Stimulated activated CD4-positive, alpha-beta T cell treated with anti-CD3 and anti-CD28 coated beads, Interleukin-4, amount 100 ng/mL, for 48 hours (primary cell): Measurements from ENCODE around the gene DDI2.

Experiments
- DNase-seq, 2 donors: peaks; one replicate each; pipeline ENCODE4 v3.0.0-alpha.2; 2020; ENCODE audit warnings: low read depth in 2 of 2

DDI2 gene

DNA sequence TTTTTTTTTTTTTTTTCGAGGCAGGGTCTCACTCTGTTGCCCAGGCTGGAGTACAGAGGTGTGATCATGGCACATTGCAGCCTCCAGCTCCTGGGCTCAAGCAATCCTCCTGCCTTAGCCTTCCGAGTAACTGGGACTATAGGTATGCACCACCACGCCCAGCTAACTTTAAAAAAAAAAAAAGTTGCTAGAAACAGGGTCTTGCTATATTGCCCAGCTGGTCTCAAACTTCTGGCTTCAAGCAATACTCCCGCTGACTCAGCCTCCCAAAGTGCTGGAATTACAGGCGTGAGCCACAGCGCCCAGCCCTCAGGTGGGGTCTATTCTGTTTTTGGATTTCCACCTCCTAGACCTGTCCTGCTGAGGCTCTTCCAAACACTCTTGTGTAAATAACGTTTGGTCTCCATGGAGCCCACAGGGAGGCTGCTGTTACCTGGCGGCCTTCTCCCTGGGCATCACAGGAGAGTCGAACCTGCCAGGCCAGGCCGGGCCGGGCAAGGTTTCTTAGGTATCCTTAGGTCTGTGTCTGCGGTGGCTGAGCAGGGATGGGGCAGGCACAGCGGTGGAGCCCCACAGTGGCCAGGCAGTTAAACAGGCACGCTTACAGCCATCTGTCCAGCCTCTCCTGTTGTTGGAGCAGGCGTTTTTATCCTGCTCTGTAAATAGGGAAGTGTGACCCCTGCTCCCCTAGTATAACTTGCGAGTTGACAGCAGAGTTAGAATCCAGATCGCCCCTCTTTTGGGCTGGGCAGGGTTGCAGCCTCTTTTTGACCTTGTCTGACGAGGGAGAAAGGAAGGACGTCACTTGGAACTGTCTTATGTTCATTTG lies 85.7 kb downstream of the DDI2 start:
- no peak for DNase-seq

DNA sequence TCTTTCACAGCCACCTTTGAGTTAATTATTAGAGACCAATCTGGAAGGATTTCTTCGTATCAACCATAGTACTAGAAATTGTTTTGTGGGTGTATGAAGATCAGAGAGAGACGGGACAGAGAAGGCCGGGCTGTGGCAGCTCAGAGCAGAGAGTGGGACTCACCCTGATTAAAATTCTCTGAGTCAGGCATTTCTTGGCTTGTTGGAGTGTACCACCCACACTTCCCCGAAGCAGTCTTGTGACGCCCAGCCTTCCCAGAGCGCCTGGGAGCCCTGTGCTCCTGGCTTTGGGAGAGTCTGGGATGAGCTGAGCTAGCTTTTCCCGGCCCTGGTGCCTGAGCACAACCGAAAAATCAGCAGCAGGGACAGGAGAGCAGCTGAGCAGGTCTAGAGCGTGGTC lies 86.3 kb downstream of the DDI2 start:
- no peak for DNase-seq

DNA sequence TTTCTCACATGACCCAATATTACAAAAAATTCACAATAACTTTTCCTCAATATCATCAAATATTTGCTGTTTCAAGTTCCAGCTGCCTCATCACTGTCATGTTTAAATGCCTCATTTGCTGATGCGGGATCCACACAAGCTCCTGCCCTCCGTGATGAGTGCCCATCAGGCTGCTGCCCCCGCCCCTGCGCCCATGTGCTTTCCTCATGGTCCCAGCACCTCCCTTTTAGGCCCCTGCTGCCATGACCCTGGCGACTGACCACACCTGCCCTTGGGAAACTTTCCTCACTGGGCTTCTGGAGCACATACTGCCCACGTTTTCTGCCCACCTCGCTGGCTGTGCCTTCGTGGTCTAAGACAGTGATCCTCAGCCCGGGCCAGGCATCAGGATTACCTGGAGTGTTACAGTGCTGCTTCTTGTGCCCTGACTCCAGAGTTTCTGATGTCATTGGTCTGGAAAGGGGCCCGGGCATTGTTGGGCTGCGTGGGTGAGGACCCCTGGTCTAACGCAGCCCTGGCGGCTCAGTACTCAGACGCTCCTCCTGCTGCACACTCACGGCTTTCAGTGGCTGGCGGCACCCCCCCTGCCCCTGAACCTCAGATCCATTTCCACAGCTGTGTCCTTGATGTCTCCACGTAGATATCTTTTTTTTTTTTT lies 87.4 kb downstream of the DDI2 start:
- no peak for DNase-seq

DNA sequence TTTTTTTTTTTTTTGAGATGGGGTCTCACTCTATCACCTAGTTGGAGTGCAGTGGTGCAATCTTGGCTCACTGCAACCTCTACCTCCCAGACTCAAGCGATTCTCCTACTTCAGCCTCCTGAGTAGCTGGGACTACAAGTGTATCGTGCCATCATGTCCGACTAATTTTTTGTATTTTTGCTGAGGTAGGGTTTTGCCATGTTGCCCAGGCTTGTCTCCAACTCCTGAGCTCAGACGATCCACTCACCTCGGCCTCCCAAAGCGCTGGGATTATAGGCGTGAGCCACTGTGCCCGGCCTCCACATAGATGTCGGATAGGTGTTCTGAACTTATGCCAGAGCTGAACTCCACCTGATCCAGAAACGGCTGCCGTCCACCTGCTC lies 87.9 kb downstream of the DDI2 start:
- DNase-seq, result no peak

DNA sequence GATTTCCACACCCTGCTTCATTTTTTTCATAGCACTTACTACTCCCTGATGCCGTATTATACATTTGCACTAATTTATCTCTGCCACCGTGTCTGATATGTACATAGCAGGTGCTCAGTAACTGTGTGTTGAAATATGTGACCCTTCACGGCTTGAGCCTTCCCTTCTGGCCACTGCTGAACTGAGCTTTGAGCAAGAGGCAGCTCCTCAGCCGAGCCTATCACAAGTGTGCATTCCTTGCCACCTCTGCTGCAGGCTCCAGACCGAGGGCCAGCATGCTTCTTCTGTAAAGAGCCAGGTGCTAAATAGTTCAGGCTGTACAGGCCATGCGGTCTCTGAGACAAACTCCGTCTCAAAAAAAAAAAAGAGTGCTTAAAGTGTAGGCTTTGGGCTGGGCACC lies 89.5 kb downstream of the DDI2 start:
- no peak for DNase-seq

DNA sequence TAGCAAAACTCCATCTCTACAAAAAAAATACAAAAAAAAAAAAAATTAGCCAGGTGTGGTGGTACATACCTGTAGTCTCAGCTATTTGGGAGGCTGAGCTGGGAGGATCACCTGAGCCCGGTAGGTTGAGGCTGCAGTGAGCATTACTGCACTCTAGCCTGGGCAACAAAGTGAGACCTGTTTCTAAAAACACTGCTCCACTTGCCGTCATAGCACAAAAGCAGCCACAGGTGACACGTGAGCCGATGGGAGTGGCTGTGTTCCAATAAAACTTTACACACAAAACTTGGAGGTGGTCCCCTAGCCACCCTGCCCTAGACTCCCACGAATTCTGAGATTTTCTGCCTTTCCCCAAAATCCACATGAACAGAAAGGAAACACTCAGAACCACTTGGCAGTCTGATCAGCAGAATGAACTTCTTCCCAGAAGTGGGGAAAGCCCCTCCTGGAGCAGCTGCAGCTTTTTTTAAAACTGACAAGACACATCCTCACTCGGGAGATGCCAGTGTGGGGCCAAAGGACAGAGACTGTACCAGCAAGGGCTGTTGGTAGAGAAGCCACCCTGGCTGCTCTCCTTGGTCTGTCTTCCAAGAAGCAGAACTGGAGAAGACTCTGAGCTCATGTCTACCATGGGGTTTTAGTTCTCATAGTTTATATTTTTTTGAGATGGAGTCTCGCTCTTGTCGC lies 90.1 kb downstream of the DDI2 start:
- no peak for DNase-seq

DNA sequence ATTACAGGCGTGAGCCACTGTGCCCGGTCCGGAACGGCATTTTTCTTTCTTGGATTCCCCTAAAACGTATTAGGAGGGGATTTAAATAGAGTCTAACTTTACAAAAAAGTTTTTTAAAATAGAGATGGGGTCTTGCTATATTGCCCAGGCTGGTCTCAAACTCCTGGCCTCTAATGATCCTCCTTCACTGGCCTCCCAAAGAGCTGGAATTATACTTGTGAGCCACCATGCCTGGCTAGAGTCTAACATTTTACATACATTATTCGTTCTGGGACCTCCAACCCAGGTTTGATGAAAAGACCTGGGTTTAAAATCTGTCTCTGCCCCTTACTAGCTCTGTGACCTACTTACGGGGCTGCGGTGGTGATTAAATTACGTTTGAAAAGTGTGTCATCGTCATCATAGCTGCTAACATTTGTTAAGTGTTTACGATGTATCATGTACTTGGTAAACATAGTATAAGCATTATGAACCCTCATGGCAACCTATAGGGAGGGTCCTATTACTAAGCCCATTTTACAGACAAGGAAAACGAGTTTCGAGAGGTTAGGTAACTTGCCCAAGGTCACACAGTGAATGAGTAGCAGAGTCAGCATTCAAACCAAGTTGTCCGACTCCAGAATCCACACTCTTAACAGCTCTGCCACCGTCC lies 91.4 kb downstream of the DDI2 start:
- no peak for DNase-seq

DNA sequence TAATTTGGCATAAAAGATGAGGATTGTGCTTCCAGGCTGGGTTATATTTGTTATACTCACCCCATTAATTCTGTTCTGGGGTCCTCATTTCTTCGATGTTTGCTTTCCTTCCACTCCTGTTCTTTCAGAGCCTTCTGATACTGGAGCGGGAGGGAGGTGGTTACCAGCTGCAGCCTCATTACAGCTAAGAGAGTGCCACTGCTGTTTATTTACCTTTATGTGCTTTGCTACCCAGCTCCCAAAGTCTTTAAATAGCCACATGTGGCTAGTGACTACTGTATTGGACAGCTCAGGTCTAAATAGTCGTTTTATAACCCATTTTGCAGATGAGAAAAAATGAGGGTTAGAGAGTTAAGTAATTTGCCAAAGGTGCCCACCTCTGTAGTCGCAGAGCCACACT lies 92.0 kb downstream of the DDI2 start:
- no peak for DNase-seq

DNA sequence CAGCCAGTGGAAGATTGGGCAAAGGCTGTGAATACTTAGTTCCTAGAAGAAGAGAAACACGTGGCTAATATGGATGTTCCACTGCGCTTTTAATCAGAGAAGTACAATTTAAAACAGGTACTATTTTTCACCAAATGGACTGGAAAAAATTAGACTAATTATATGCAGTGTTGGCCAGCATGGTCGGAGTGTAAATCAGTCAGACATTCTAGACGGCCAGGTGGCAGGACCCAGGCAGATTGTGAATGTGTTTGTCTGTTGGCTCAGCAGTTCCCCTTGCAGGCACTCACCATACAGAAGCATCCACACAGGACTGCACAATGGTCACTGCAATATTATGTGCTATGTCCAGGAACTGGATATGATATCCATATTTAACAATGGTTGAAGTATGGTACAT lies 94.9 kb downstream of the DDI2 start:
- DNase-seq, result no peak

DNA sequence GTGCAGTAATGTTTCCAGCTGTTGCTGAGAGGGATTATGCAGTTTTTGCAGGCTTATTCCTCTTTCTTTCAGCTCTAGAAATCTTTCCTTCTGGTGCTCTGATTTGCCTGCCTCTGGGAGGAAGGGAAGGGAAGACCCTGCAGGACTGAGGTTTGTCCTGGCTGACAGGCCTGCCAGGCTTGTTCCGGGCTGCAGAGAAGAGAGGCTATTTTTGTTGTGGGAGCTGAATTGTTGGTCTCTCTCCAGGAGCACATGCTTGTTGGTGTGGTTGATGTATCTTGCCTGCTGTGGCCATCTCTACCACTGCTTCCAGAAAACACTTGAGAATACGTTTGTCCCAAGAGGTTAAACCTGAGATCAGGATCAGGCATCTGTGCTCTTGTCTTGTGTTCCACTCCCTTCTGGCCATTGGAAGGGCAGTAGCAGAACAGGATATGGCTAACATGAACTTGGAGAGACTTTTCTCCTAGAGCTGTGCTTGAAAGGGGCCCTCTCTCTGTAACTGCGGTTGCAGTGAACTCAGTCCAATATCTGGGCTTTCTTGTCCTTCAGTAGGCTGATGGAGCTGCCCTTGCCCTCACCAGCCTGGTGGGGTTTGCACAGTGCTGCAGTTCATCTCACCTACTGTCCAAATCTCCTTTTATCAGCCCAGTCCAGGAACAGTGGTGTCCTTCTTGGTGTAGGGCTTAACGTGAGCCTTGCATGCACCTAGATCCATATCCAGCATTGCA lies 97.3 kb downstream of the DDI2 start:
- DNase-seq, result no peak

DNA sequence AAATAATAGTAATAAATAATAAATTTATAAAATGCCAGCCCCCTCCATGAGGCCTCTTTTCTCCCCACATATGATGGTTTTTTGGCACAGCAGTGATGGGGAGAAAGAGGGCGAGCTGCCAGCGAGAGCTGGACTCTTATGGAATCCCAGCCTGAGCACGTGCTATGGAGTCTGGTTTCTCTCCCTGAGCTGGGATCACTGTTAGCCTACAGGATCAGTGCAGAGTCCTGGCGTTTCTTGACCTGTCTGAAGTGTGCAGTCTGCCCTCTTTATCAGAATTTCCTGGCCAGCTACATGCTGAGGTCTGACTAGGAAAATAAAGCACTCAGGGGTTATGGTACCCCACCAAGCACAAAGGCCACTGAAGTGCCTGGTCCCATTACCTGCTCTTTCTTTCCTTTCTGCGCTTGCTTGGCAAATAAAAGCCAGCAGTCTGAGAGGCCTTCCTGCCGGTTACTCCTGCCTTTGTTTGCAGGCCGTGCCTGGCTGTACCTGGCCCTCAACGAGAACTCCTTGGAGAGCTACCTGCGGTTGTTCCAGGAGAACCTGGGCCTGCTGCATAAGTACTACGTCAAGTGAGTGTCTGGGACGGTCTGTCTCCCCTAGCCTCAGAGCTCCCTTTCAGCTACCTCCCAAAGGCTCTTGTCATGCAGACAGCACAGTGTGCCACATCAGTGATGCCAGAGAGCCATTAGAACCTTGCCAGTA lies 100.3 kb downstream of the DDI2 start:
- no peak for DNase-seq

DNA sequence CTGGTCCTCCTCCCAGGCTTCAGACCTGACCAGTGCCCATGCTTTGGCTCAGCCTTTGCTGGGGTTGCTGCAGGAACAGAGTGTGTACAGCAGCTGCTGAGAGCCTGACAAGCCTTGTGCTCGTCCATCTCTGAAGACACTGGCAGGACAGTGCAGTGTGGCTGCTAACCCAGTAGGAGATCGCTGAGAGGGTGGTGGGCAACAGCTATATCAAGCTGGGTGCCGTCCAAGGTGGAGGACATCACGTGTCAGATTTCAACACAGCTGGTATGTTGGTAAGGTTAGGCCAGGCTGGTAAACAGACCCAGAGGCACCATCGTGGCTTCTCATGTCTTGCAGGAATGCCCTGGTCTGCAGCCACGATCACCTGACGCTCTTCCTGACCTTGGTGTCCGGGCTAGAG lies 100.9 kb downstream of the DDI2 start:
- DNase-seq, result no peak
